HepG2 (cell line): ENCODE results near the gene ARHGAP12. TPM values are rescaled to one million over a fixed set of nuclear protein-coding genes. Genes with fewer than 3 reads are reported as not detected.

Experiments
- ATAC-seq: fragments of 200-7000 bp; cut with Tn5 transposase; 3 replicates; pipeline ENCODE4 v1.9.1; 2020; ENCODE audit warnings: mild to moderate bottlenecking, moderate library complexity
- BruUV-seq: library from RNA; stranded (reverse); fragments of 400-500 nt; replicated peaks from 2 replicates; lab custom pipeline; 2021; lab: Mats Ljungman, UMichigan
- CTCF ChIA-PET: fragments of 300-600 bp; formaldehyde crosslinking; extraction: SDS; loops from one replicate; lab custom pipeline; 2021; ENCODE audit warnings: low total read pairs, inconsistent platforms, low intra/inter-chr PET ratio; lab: Yijun Ruan, JAX
- POLR2A ChIA-PET: fragments of 350-600 bp; sonication (Branson Sonifier 250); formaldehyde crosslinking; loops from one replicate; lab custom pipeline; 2020; ENCODE audit warnings: antibody characterized with exemption, inconsistent platforms; lab: Yijun Ruan, JAX
- DNase-seq: peaks from one replicate; pipeline ENCODE4 v3.0.0-alpha.2; 2015; ENCODE audit warnings: low spot score
- FAIRE-seq: peaks from 3 replicates; lab custom pipeline; 2011; peaks lifted over from hg19 to GRCh38; lab: Jason Lieb, UNC
- H2AFZ ChIP-seq: one replicate; pipeline ENCODE4 v1.6.1; 2011; ENCODE audit warnings: low read length, inconsistent platforms
- H3K27ac ChIP-seq: fragments of 300-600 bp; 3 replicates; pipeline ENCODE4 v1.8.0; 2011; ENCODE audit warnings: mixed run types, mild to moderate bottlenecking, mixed read lengths, low read length, inconsistent platforms; ENCODE audit not compliant: insufficient read depth; ENCODE audit errors: extremely low read length
- H3K27me3 ChIP-seq, 2 experiments: fragments of 200-600 bp in 1 of 2; 2 replicates in 1 of 2; 3 replicates in 1 of 2; pipeline versions ENCODE4 v1.6.0 to v1.8.0; 2011; ENCODE audit warnings: low read length in 2 of 2, mild to moderate bottlenecking in 2 of 2, moderate library complexity in 2 of 2, inconsistent platforms in 1 of 2; ENCODE audit not compliant: insufficient read depth in 2 of 2, control insufficient read depth in 1 of 2
- H3K36me3 ChIP-seq, 2 experiments: fragments of 200-600 bp in 1 of 2; replicated peaks in 1 of 2; 2 replicates in 1 of 2; 3 replicates in 1 of 2; pipeline versions ENCODE4 v1.5.1 to v1.8.0; 2011; ENCODE audit warnings: low read length in 2 of 2, inconsistent platforms in 1 of 2; ENCODE audit not compliant: insufficient read depth in 2 of 2, control insufficient read depth in 1 of 2
- H3K4me1 ChIP-seq: 2 replicates; pipeline ENCODE4 v1.5.1; 2012; ENCODE audit warnings: low read length, inconsistent platforms; ENCODE audit not compliant: insufficient read depth
- H3K4me2 ChIP-seq: 2 replicates; pipeline ENCODE4 v1.6.0; 2011; ENCODE audit warnings: low read depth, low read length, inconsistent platforms
- H3K4me3 ChIP-seq, 3 experiments: fragments of 200-600 bp in 1 of 3; sonication (generic), shearing (Covaris generic) in 1 of 3; replicated peaks in 1 of 3; 2 replicates each; pipeline ENCODE4 v1.5.1; 2011 to 2016; ENCODE audit warnings: low read length in 3 of 3, inconsistent platforms in 2 of 3, low read depth in 2 of 3, mild to moderate bottlenecking in 2 of 3, control low read depth in 1 of 3, mixed read lengths in 1 of 3; ENCODE audit not compliant: insufficient read depth in 1 of 3
- H3K79me2 ChIP-seq: one replicate; pipeline ENCODE4 v1.6.1; 2011; ENCODE audit warnings: low read length, inconsistent platforms; ENCODE audit not compliant: insufficient read depth
- H3K9ac ChIP-seq: 2 replicates; pipeline ENCODE4 v1.6.0; 2011; ENCODE audit warnings: mild to moderate bottlenecking, low read depth, low read length, inconsistent platforms; ENCODE audit not compliant: insufficient read depth
- H3K9me3 ChIP-seq: 2 replicates; pipeline ENCODE4 v1.5.1; 2012; ENCODE audit warnings: mild to moderate bottlenecking, low read length
- H4K20me1 ChIP-seq: 2 replicates; pipeline ENCODE4 v1.6.0; 2011; ENCODE audit warnings: inconsistent platforms, mild to moderate bottlenecking, low read length, moderate library complexity; ENCODE audit not compliant: insufficient read depth
- ARHGAP35 ChIP-seq: sonication (generic); formaldehyde crosslinking; IDR thresholded peaks from 2 replicates; pipeline ENCODE4 v1.9.0; 2022; ENCODE audit warnings: mild to moderate bottlenecking, inconsistent platforms, moderate library complexity, missing genetic modification reagents, borderline replicate concordance
- RCOR2 ChIP-seq: IDR thresholded peaks from 2 replicates; pipeline ENCODE4 v1.6.1; 2016; ENCODE audit warnings: missing biosample characterization, missing genetic modification reagents
- RFXANK ChIP-seq: IDR thresholded peaks from 2 replicates; pipeline ENCODE4 v1.6.1; 2016
- SP4 ChIP-seq: sonication (generic); formaldehyde crosslinking; IDR thresholded peaks from 2 replicates; pipeline ENCODE4 v1.8.1; 2023; ENCODE audit warnings: mild to moderate bottlenecking, missing genetic modification reagents
- ZMYM3 ChIP-seq: sonication (generic); formaldehyde crosslinking; IDR thresholded peaks from 2 replicates; pipeline ENCODE4 v1.5.1; 2020; ENCODE audit warnings: mild to moderate bottlenecking, missing genetic modification reagents
- ZNF768 ChIP-seq: sonication (generic); formaldehyde crosslinking; IDR thresholded peaks from 2 replicates; pipeline ENCODE4 v1.4.0; 2020; ENCODE audit warnings: missing genetic modification reagents
- WGBS: methylation state at CpG from one replicate; pipeline ENCODE4 v1.1.6; 2017; ENCODE audit warnings: low lambda C conversion rate; 5-methylcytosine and 5-hydroxymethylcytosine counted together
- in situ Hi-C: cut with HindIII; loops from 2 replicates; pipeline ENCODE4 v1.10.0; 2017; ENCODE audit warnings: low pct_unique_long_range_greater_than_20kb; ENCODE audit not compliant: extremely low pct_ligation_motif_present
- intact Hi-C: fragments of 100-400 bp; cut with micrococcal nuclease; formaldehyde crosslinking; loops from one replicate; pipeline ENCODE4 v1.10.0; 2022; ENCODE audit not compliant: unreplicated experiment
- polyA plus RNA-seq, 8 experiments: library from polyadenylated mRNA; depleted of rRNA in 3 of 8; stranded (reverse) in 7 of 8; unstranded in 1 of 8; fragments of >200 nt; fragmentation: Illumina TruSeq in 4 of 8; extraction: Trizol in 4 of 8; gene quantifications; 2 replicates each; pipeline versions ENCODE4 v1.2.1 to v1.2.3, GENCODE V29; 2011 to 2016; ENCODE audit warnings: low read depth in 4 of 8, missing spikeins in 1 of 8, mixed read lengths in 1 of 8; ENCODE audit not compliant: insufficient read depth in 1 of 8
- total RNA-seq, 5 experiments: library from RNA; depleted of rRNA; stranded (reverse); fragments of >200 nt; fragmentation: Illumina TruSeq; extraction: Trizol; gene quantifications; 2 replicates each; pipeline ENCODE4 v1.2.3, GENCODE V29; 2016; ENCODE audit warnings: low read depth in 1 of 5
- TF ChIP-seq, protein P1 (sequence below): sonication (generic); formaldehyde crosslinking; IDR thresholded peaks from 2 replicates; pipeline ENCODE4 v1.4.0; 2020; ENCODE audit warnings: missing genetic modification reagents, mild to moderate bottlenecking, borderline replicate concordance
- TF ChIP-seq, protein P2 (sequence below): sonication (generic); formaldehyde crosslinking; IDR thresholded peaks from 2 replicates; pipeline ENCODE4 v1.4.0; 2020; ENCODE audit warnings: mild to moderate bottlenecking, missing genetic modification reagents

Gene ARHGAP12
- total and polyA plus RNA-seq, 2 of the 13 experiments (the other 11 are each of a cell fraction or from before 2014, with no cell fraction given) = 25.0 to 54.6 TPM

DNA sequence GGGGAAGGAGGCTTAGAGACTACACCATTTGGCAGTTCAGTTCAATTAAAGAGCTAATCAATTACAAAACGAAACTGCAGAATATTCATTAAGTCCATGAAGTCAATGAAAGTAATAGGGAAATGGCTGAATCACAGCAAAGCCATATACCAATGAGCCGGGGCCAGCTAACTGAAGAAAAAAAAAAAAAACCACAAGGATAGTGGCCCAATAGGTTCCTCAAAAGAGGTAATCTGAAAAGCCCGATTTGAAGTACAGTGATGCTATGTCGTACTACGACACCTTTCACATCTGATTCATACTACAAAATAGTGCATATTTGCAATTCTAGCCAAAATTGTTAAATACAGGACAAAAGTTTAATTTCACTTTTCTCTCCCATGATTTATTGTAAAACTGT lies 2.5 kb downstream of the ARHGAP12 start:
- H4K20me1 ChIP-seq = peaks cover 43% of the 10 kb centered on the region
- no TSS peak for BruUV-seq
- H3K27me3 ChIP-seq = no peaks in the 10 kb centered on the region; a peak in 1 of 5 replicates
- peaks cover 63% of the 10 kb centered on the region for H3K4me1 ChIP-seq
- intact Hi-C loops = loop anchor here (2.0 to 5.0 kb wide), 4 partner anchors 19 to 81 kb away; no protein-coding TSS in a partner anchor
- TF ChIP-seq SP4 = no peak
- TF ChIP-seq, protein P1, sequence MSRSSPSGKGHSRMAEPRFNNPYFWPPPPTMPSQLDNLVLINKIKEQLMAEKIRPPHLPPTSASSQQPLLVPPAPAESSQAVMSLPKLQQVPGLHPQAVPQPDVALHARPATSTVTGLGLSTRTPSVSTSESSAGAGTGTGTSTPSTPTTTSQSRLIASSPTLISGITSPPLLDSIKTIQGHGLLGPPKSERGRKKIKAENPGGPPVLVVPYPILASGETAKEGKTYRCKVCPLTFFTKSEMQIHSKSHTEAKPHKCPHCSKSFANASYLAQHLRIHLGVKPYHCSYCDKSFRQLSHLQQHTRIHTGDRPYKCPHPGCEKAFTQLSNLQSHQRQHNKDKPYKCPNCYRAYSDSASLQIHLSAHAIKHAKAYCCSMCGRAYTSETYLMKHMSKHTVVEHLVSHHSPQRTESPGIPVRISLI = 0 out of 2 replicates have a peak, but pooled peaks have one; percentile 16
- TF ChIP-seq, protein P2, sequence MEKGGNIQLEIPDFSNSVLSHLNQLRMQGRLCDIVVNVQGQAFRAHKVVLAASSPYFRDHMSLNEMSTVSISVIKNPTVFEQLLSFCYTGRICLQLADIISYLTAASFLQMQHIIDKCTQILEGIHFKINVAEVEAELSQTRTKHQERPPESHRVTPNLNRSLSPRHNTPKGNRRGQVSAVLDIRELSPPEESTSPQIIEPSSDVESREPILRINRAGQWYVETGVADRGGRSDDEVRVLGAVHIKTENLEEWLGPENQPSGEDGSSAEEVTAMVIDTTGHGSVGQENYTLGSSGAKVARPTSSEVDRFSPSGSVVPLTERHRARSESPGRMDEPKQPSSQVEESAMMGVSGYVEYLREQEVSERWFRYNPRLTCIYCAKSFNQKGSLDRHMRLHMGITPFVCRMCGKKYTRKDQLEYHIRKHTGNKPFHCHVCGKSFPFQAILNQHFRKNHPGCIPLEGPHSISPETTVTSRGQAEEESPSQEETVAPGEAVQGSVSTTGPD (CRISPR knock-in tag) = no peak
- TF ChIP-seq, all 625 proteins: peak for 1
- Histone ChIP-seq H3K9ac (peak overlapping the region; percentile 96), H3K27ac (no peak overlapping the region), H3K4me3 (peak overlapping the region; percentile 39 to 97 (median 68); a peak in 5 of 6 replicates), H3K4me2 (peak overlapping the region; percentile 74), H3K79me2 (peaks cover 89% of the 10 kb centered on the region), H3K36me3 (no peaks in the 10 kb centered on the region), H2AFZ (no peak overlapping the region), H3K9me3 (no peaks in the 10 kb centered on the region)
- WGBS = 18% methylated on average over 5 of the region's 5 CpGs
- POLR2A ChIA-PET = interaction anchor here (0.6 to 1.1 kb wide), 2 partner anchors 61 to 80 kb away, joined by 3 read pairs; no protein-coding TSS in a partner anchor
- FAIRE-seq (no peak), DNase-seq (no peak), ATAC-seq (no peak)
- in situ Hi-C loops = loop anchor here (25.0 kb wide), 1 partner anchor 1489 kb away; the partner anchor contains the start of gene MAP3K8
- CTCF ChIA-PET = no interaction called here

DNA sequence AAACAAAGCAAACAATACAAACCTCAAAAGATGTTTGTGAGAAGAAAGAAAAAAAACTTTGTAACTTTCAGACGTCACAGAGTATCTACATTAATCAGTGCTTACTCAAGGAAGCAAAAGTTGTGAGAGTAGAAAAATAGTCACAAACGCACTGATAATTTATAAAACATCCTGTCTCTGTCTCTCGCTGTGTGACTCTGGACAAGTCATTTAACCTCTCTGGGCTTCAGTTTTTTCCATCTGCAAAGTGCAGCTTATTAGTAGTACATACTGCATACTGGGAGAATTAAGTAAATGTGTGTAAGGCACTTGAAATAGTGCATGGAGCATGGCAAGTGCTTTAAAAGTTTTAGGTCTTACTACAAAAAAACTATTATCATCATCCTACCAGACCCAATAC lies 3.8 kb downstream of the ARHGAP12 start:
- TF ChIP-seq ARHGAP35 = no peak
- no peak for TF ChIP-seq RFXANK (CRISPR knock-in tag)
- peak; percentile 84; the same call in 1 of the 2 replicates for TF ChIP-seq ZNF768 (CRISPR knock-in tag)
- TF ChIP-seq RCOR2 = 0 out of 2 replicates have a peak, but pooled peaks have one; percentile 48
- peak; percentile 41; the same call in 1 of the 2 replicates for TF ChIP-seq ZMYM3 (CRISPR knock-in tag)
- Histone ChIP-seq H3K27ac (no peak overlapping the region), H3K36me3 (no peaks in the 10 kb centered on the region), H3K4me1 (peaks cover 66% of the 10 kb centered on the region), H3K79me2 (peaks cover 90% of the 10 kb centered on the region), H3K27me3 (no peaks in the 10 kb centered on the region; a peak in 1 of 5 replicates), H2AFZ (no peak overlapping the region), H4K20me1 (peaks cover 50% of the 10 kb centered on the region), H3K9me3 (no peaks in the 10 kb centered on the region), H3K9ac (no peak overlapping the region), H3K4me2 (0 out of 2 replicates have a peak overlapping the region, but pooled peaks have one; percentile 5), H3K4me3 (no peak overlapping the region; a peak in 1 of 6 replicates)
- CTCF ChIA-PET = no interaction called here
- ATAC-seq (no peak), FAIRE-seq (no peak), DNase-seq (no peak)
- POLR2A ChIA-PET = no interaction called here
- intact Hi-C loops (loop anchor here (5.0 kb wide), 3 partner anchors 43 to 82 kb away; no protein-coding TSS in a partner anchor), in situ Hi-C loops (loop anchor here (25.0 kb wide), 1 partner anchor 1488 kb away; the partner anchor contains the start of gene MAP3K8)
- 91% methylated on average over 3 of the region's 3 CpGs for WGBS
- BruUV-seq = no TSS peak
